Sigmoid colon (tissue), 7 donors: ENCODE data around the gene CAMKK2. TPM values are rescaled to one million over a fixed set of nuclear protein-coding genes. Genes with fewer than 3 reads are reported as not detected.

Experiments used
- DNase-seq: peaks from one replicate; pipeline ENCODE4 v3.0.0-alpha.2; 2019
- H3K27ac ChIP-seq, 4 donors: fragments of 200-600 bp; sonication (generic); one replicate each; pipeline ENCODE4 v1.5.1; 2016 to 2019; ENCODE audit warnings: mild to moderate bottlenecking in 1 of 4
- H3K27me3 ChIP-seq, 3 donors: fragments of 200-600 bp; sonication (generic); one replicate each; pipeline ENCODE4 v1.5.1; 2019; ENCODE audit warnings: mild to moderate bottlenecking in 1 of 3
- H3K36me3 ChIP-seq, 4 donors: fragments of 200-600 bp; sonication (generic); one replicate each; pipeline ENCODE4 v1.5.1; 2016 to 2019
- H3K4me1 ChIP-seq, 4 donors: fragments of 200-600 bp; sonication (generic); one replicate each; pipeline ENCODE4 v1.5.1; 2017 to 2019
- H3K4me3 ChIP-seq, 4 donors: fragments of 200-600 bp; sonication (generic); one replicate each; pipeline ENCODE4 v1.5.1; 2017 to 2019; ENCODE audit warnings: mild to moderate bottlenecking in 2 of 4, moderate library complexity in 1 of 4
- H3K9me3 ChIP-seq, 4 donors: fragments of 200-600 bp in 3 of 4; sonication (generic) in 3 of 4; one replicate each; pipeline versions ENCODE4 v1.5.1 to v1.6.1; 2013 to 2019
- CTCF ChIP-seq, 4 experiments: fragments of 450-650 bp in 3 of 4; fragments of 200-600 bp in 1 of 4; IDR thresholded peaks; one replicate each; pipeline ENCODE4 v1.5.1; 2016 to 2019; ENCODE audit warnings: antibody characterized with exemption in 4 of 4, mild to moderate bottlenecking in 3 of 4, moderate library complexity in 2 of 4
- EP300 ChIP-seq, 4 donors: sonication (generic); formaldehyde crosslinking; IDR thresholded peaks; one replicate each; pipeline ENCODE4 v1.6.1; 2017; ENCODE audit warnings: antibody characterized with exemption in 4 of 4
- POLR2A ChIP-seq, 2 donors: fragments of 450-650 bp; IDR thresholded peaks; one replicate each; pipeline ENCODE4 v1.6.1; 2016; ENCODE audit warnings: antibody characterized with exemption in 2 of 2, mild to moderate bottlenecking in 2 of 2, moderate library complexity in 2 of 2
- POLR2AphosphoS5 ChIP-seq, 4 donors: sonication (generic); formaldehyde crosslinking; IDR thresholded peaks; one replicate each; pipeline ENCODE4 v1.6.1; 2017; ENCODE audit warnings: antibody characterized with exemption in 4 of 4
- WGBS, 2 donors: extraction: QIAGEN DNeasy Blood & Tissue Kit; methylation state at CpG; one replicate each; pipeline ENCODE4 v1.1.7; 2013; 5-methylcytosine and 5-hydroxymethylcytosine counted together
- intact Hi-C: fragments of 100-400 bp; cut with DNase I; formaldehyde crosslinking; loops from one replicate; pipeline ENCODE4 v1.15.1; 2023
- polyA plus RNA-seq, 3 donors: library from polyadenylated mRNA; stranded (reverse); fragments of 200-250 nt; gene quantifications; one replicate each; pipeline ENCODE4 v1.2.3, GENCODE V29; 2013
- total RNA-seq, 4 donors: library from RNA; depleted of rRNA; stranded (reverse); fragments of >200 nt; gene quantifications; one replicate each; pipeline ENCODE4 v1.1.0, GENCODE V29; 2016
- donor health status: healthy with polysubstance abuse.
- donor health status: Bipolar disorder and iron deficiency.
- donor health status: healthy.

CAMKK2 gene
- total and polyA plus RNA-seq, 7 donors: 18.0 to 33.8 (median 25.0) TPM

GRCh38 chr12:121264951-121265515 lies 31.5 kb downstream of the CAMKK2 start:
- intact Hi-C loops: no loop called here

GRCh38 chr12:121264135-121264534 lies 32.4 kb downstream of the CAMKK2 start:
- TF ChIP-seq CTCF (IDR thresholded peaks at IDR 0.05) (no peak), EP300 (IDR thresholded peaks at IDR 0.05) (no peak), POLR2AphosphoS5 (IDR thresholded peaks at IDR 0.05) (no peak), POLR2A (IDR thresholded peaks at IDR 0.05) (no peak)
- H3K27ac ChIP-seq: no peak overlapping the region
- no peak overlapping the region for H3K4me3 ChIP-seq
- H3K9me3 ChIP-seq: no peaks in the 10 kb centered on the region
- DNase-seq: no peak
- intact Hi-C loops: no loop called here
- no peaks in the 10 kb centered on the region for H3K4me1 ChIP-seq
- peaks cover 21 to 91% (median 35%) of the 10 kb centered on the region in 4 donors for H3K36me3 ChIP-seq
- no peaks in the 10 kb centered on the region for H3K27me3 ChIP-seq
- 92% methylated on average over 8 of the region's 8 CpGs for WGBS, 2 donors

More at GRCh38 chr12:121264951-121265515, 31.5 kb downstream of the CAMKK2 start:
- H3K4me1 ChIP-seq: no peaks in the 10 kb centered on the region
- no peak for TF ChIP-seq POLR2AphosphoS5 (IDR thresholded peaks at IDR 0.05)
- no peak for TF ChIP-seq EP300 (IDR thresholded peaks at IDR 0.05)
- no peak for TF ChIP-seq CTCF (IDR thresholded peaks at IDR 0.05)
- TF ChIP-seq POLR2A (IDR thresholded peaks at IDR 0.05): no peak
- H3K36me3 ChIP-seq: peaks cover 12 to 91% (median 31%) of the 10 kb centered on the region in 4 donors
- H3K4me3 ChIP-seq: no peak overlapping the region
- DNase-seq: no peak
- no peaks in the 10 kb centered on the region for H3K27me3 ChIP-seq
- H3K27ac ChIP-seq: no peak overlapping the region
- WGBS, 2 donors: 92 to 93% methylated on average over 10 of the region's 10 CpGs
- no peaks in the 10 kb centered on the region for H3K9me3 ChIP-seq

GRCh38 chr12:121263206-121263935 lies 33.1 kb downstream of the CAMKK2 start:
- DNase-seq: no peak
- H3K4me3 ChIP-seq: no peak overlapping the region
- peaks cover 22 to 90% (median 31%) of the 10 kb centered on the region in 4 donors for H3K36me3 ChIP-seq
- no peaks in the 10 kb centered on the region for H3K4me1 ChIP-seq
- H3K27ac ChIP-seq: no peak overlapping the region
- no peaks in the 10 kb centered on the region for H3K27me3 ChIP-seq
- TF ChIP-seq CTCF (IDR thresholded peaks at IDR 0.05) (no peak), POLR2A (IDR thresholded peaks at IDR 0.05) (no peak), POLR2AphosphoS5 (IDR thresholded peaks at IDR 0.05) (no peak), EP300 (IDR thresholded peaks at IDR 0.05) (no peak)
- 94 to 95% methylated on average over 10 of the region's 10 CpGs for WGBS, 2 donors
- H3K9me3 ChIP-seq: no peaks in the 10 kb centered on the region
- intact Hi-C loops: no loop called here

- Histone ChIP-seq H3K9me3 (no peaks in the 10 kb centered on the region), H3K27ac (no peak overlapping the region), H3K27me3 (no peaks in the 10 kb centered on the region), H3K36me3 (peaks cover 21 to 82% (median 28%) of the 10 kb centered on the region in 4 donors), H3K4me1 (no peaks in the 10 kb centered on the region), H3K4me3 (no peak overlapping the region)
- DNase-seq: no peak
- TF ChIP-seq CTCF (IDR thresholded peaks at IDR 0.05) (no peak), EP300 (IDR thresholded peaks at IDR 0.05) (no peak), POLR2AphosphoS5 (IDR thresholded peaks at IDR 0.05) (no peak), POLR2A (IDR thresholded peaks at IDR 0.05) (no peak)
- WGBS, 2 donors: 94 to 95% methylated on average over 6 of the region's 6 CpGs
- intact Hi-C loops: no loop called here
Observed at GRCh38 chr12:121261398-121261797, 35.1 kb downstream of the CAMKK2 start.
